ENCODE measurements around the gene TRIM10.

Gene TRIM10

GRCh38 chr6:30102414-30102969, 58.5 kb downstream of the TRIM10 start:
- H3K36me3 ChIP-seq (ENCODE audit: insufficient read depth) = no peaks in the 10 kb centered on the region
- H3K79me2 ChIP-seq (ENCODE audit: insufficient read depth, low read depth) = no peaks in the 10 kb centered on the region
- no peak overlapping the region for H3K4me3 ChIP-seq (IDR thresholded peaks at IDR 0.05; ENCODE audit: insufficient read depth, low read depth, low read length)
- peak overlapping the region; percentile 4; the same call in 1 of the 2 replicates for H3K27ac ChIP-seq
- TF ChIP-seq CTCF (conservative IDR thresholded peaks at IDR 0.05; ENCODE audit: low read depth, low read length) = no peak
- no peak overlapping the region for H3K9ac ChIP-seq
- peaks cover 37% of the 10 kb centered on the region for H3K4me1 ChIP-seq (ENCODE audit: low read depth, poor library complexity, severe bottlenecking)
- H2AFZ ChIP-seq (ENCODE audit: low read depth) = peak overlapping the region; percentile 84
- H4K20me1 ChIP-seq (ENCODE audit: insufficient read depth) = no peaks in the 10 kb centered on the region
- H3K27me3 ChIP-seq (ENCODE audit: insufficient read depth, low read depth) = peaks cover 25% of the 10 kb centered on the region; the same call in 1 of the 2 replicates
- H3K4me2 ChIP-seq = peak overlapping the region; percentile 85

All from KMS-11 (cell line).